CD14-positive monocyte (primary cell): Measurements from ENCODE around the gene RPS6KA2. TPM values are rescaled to one million over a fixed set of nuclear protein-coding genes. Genes with fewer than 3 reads are reported as not detected.

Experiments
- DNase-seq, 3 donors: peaks; one replicate each; pipeline ENCODE4 v3.0.0-alpha.2; 2011 to 2022
- H2AFZ ChIP-seq: 2 replicates; pipeline ENCODE4 v1.6.0; 2012; ENCODE audit warnings: mild to moderate bottlenecking, low read depth, low read length, inconsistent platforms; ENCODE audit not compliant: insufficient read depth, poor library complexity, severe bottlenecking
- H3K27ac ChIP-seq, 2 donors: 1 replicate in 1 of 2; 2 replicates in 1 of 2; pipeline ENCODE4 v1.5.1; 2012 to 2013; ENCODE audit warnings: low read length in 2 of 2, control low read depth in 1 of 2, inconsistent platforms in 1 of 2, low read depth in 1 of 2, mild to moderate bottlenecking in 1 of 2
- H3K27me3 ChIP-seq, 2 donors: one replicate each; pipeline versions ENCODE4 v1.6.0 to v1.6.1; 2011 to 2013; ENCODE audit warnings: low read length in 2 of 2; ENCODE audit not compliant: control insufficient read depth in 2 of 2, insufficient read depth in 2 of 2
- H3K36me3 ChIP-seq, 2 donors: replicated peaks in 1 of 2; 1 replicate in 1 of 2; 2 replicates in 1 of 2; pipeline versions ENCODE4 v1.5.1 to v1.6.1; 2012 to 2013; ENCODE audit warnings: low read length in 2 of 2, control low read depth in 1 of 2, inconsistent platforms in 1 of 2, mild to moderate bottlenecking in 1 of 2; ENCODE audit not compliant: insufficient read depth in 2 of 2, control insufficient read depth in 1 of 2
- H3K4me1 ChIP-seq, 2 donors: 1 replicate in 1 of 2; 2 replicates in 1 of 2; pipeline versions ENCODE4 v1.5.1 to v1.6.1; 2012 to 2013; ENCODE audit warnings: low read length in 2 of 2, control low read depth in 1 of 2, inconsistent platforms in 1 of 2, mild to moderate bottlenecking in 1 of 2, moderate library complexity in 1 of 2; ENCODE audit not compliant: insufficient read depth in 2 of 2, control insufficient read depth in 1 of 2
- H3K4me2 ChIP-seq: replicated peaks from 2 replicates; pipeline ENCODE3; 2012; ENCODE audit warnings: low read length, moderate library complexity, mild to moderate bottlenecking; ENCODE audit not compliant: poor library complexity, severe bottlenecking; ENCODE audit errors: extremely low read depth
- H3K4me3 ChIP-seq, 3 experiments: fragments of 200-600 bp in 1 of 3; sonication (generic) in 1 of 3; replicated peaks in 1 of 3; 1 replicate in 2 of 3; 2 replicates in 1 of 3; pipeline ENCODE4 v1.5.1; 2011 to 2013; ENCODE audit warnings: low read length in 3 of 3, mild to moderate bottlenecking in 3 of 3, control low read depth in 2 of 3, low read depth in 2 of 3, inconsistent platforms in 1 of 3, moderate library complexity in 1 of 3
- H3K79me2 ChIP-seq: 2 replicates; pipeline ENCODE4 v1.6.0; 2012; ENCODE audit warnings: mild to moderate bottlenecking, control low read depth, inconsistent platforms, low read length, moderate library complexity; ENCODE audit not compliant: insufficient read depth
- H3K9ac ChIP-seq: 2 replicates; pipeline ENCODE4 v1.6.0; 2017; ENCODE audit warnings: low read length, mild to moderate bottlenecking; ENCODE audit not compliant: insufficient read depth, poor library complexity, severe bottlenecking
- H3K9me3 ChIP-seq, 2 donors: replicated peaks in 1 of 2; 1 replicate in 1 of 2; 2 replicates in 1 of 2; pipeline versions ENCODE4 v1.5.1 to v1.6.1; 2012 to 2013; ENCODE audit warnings: low read length in 2 of 2, control low read depth in 1 of 2; ENCODE audit not compliant: control insufficient read depth in 1 of 2, insufficient read depth in 1 of 2
- H4K20me1 ChIP-seq: 2 replicates; pipeline ENCODE4 v1.6.0; 2012; ENCODE audit warnings: mild to moderate bottlenecking, low read length, control low read depth, moderate library complexity; ENCODE audit not compliant: insufficient read depth
- H3K27ac Mint-ChIP-seq, 7 donors: one replicate each; pipeline ENCODE4 v1.8.0; 2020; ENCODE audit warnings: mild to moderate bottlenecking in 7 of 7, mixed read lengths in 7 of 7, moderate library complexity in 6 of 7, inconsistent platforms in 2 of 7
- H3K27me3 Mint-ChIP-seq, 3 donors: one replicate each; pipeline ENCODE4 v1.8.0; 2021 to 2022; ENCODE audit warnings: low read depth in 3 of 3, mild to moderate bottlenecking in 3 of 3, mixed read lengths in 3 of 3, moderate library complexity in 3 of 3, inconsistent platforms in 1 of 3
- H3K36me3 Mint-ChIP-seq, 2 donors: one replicate each; pipeline ENCODE4 v1.8.0; 2020; ENCODE audit warnings: mixed read lengths in 2 of 2, inconsistent platforms in 1 of 2, mild to moderate bottlenecking in 1 of 2
- H3K4me1 Mint-ChIP-seq: one replicate; pipeline ENCODE4 v1.8.0; 2020; ENCODE audit warnings: mild to moderate bottlenecking, mixed read lengths
- H3K4me3 Mint-ChIP-seq, 2 donors: one replicate each; pipeline ENCODE4 v1.8.0; 2020; ENCODE audit warnings: mild to moderate bottlenecking in 2 of 2, mixed read lengths in 2 of 2, moderate library complexity in 1 of 2
- H3K9me3 Mint-ChIP-seq, 7 donors: one replicate each; pipeline ENCODE4 v1.8.0; 2020 to 2022; ENCODE audit warnings: mixed read lengths in 7 of 7, mild to moderate bottlenecking in 6 of 7, moderate library complexity in 6 of 7, inconsistent platforms in 2 of 7
- CTCF ChIP-seq: fragments of 200-600 bp; IDR thresholded peaks from one replicate; pipeline ENCODE4 v1.8.0; 2022; ENCODE audit warnings: antibody characterized with exemption, mild to moderate bottlenecking
- WGBS: methylation state at CpG from one replicate; pipeline ENCODE4 v1.1.5; 2013; ENCODE audit warnings: missing lambda C conversion rate; ENCODE audit not compliant: insufficient coverage; 5-methylcytosine and 5-hydroxymethylcytosine counted together
- intact Hi-C, 2 donors: fragments of 100-400 bp; cut with micrococcal nuclease; formaldehyde crosslinking; loops; one replicate each; pipeline versions ENCODE4 v1.15.0 to v1.15.1; 2023
- polyA plus RNA-seq, 3 donors: library from polyadenylated mRNA; depleted of rRNA in 1 of 3; unstranded in 2 of 3; stranded (reverse) in 1 of 3; fragments of 300-500 nt in 2 of 3; fragments of >200 nt in 1 of 3; fragmentation: Illumina TruSeq in 2 of 3; gene quantifications; 1 replicate in 2 of 3; 2 replicates in 1 of 3; pipeline ENCODE4 v1.2.3, GENCODE V29; 2012 to 2021

Gene RPS6KA2
- polyA plus RNA-seq, 3 donors, result 1.4 to 3.1 (median 1.9) TPM

GRCh38 chr6:166625356-166625755, 1.7 kb downstream of the RPS6KA2 start:
- H3K27me3 Mint-ChIP-seq, result peaks cover 33 to 45% (median 41%) of the 10 kb centered on the region in 3 donors
- no peak overlapping the region for H3K4me2 ChIP-seq
- peak overlapping the region in 1 of 2 donors; percentile 89 for H3K4me3 Mint-ChIP-seq
- no peak overlapping the region for H2AFZ ChIP-seq
- no peaks in the 10 kb centered on the region for H4K20me1 ChIP-seq
- intact Hi-C loops, result loop anchor here (5.0 to 10.0 kb wide), 7 partner anchors 241 to 377 kb away; partner anchors contain the start of genes MPC1 (in 2 of the 2), RNASET2 (in 2 of the 2) and SFT2D1 (in 1 of the 2)
- H3K9me3 Mint-ChIP-seq, result peaks cover 0 to 11% (median 5%) of the 10 kb centered on the region in 7 donors
- H3K79me2 ChIP-seq, result no peaks in the 10 kb centered on the region
- peaks cover 27 to 33% of the 10 kb centered on the region in 2 donors for H3K27me3 ChIP-seq
- H3K27ac Mint-ChIP-seq, result no peak overlapping the region
- H3K4me1 ChIP-seq, result peaks cover 21 to 29% of the 10 kb centered on the region in 2 donors
- WGBS, result 93% methylated on average over 5 of the region's 5 CpGs
- H3K36me3 Mint-ChIP-seq, result no peaks in the 10 kb centered on the region
- H3K27ac ChIP-seq, result no peak overlapping the region
- peaks cover 25% of the 10 kb centered on the region for H3K4me1 Mint-ChIP-seq
- H3K36me3 ChIP-seq, result no peaks in the 10 kb centered on the region
- no peak overlapping the region for H3K9ac ChIP-seq
- TF ChIP-seq CTCF, result no peak
- no peak overlapping the region for H3K4me3 ChIP-seq
- H3K9me3 ChIP-seq, result no peaks in the 10 kb centered on the region
- DNase-seq, result no peak

- no peak overlapping the region for H3K4me2 ChIP-seq
- no peaks in the 10 kb centered on the region for H3K9me3 ChIP-seq
- H3K4me1 ChIP-seq, result peaks cover 21 to 29% of the 10 kb centered on the region in 2 donors
- no peak overlapping the region for H3K27ac ChIP-seq
- no peak overlapping the region for H2AFZ ChIP-seq
- Mint-ChIP-seq H3K27me3 (peaks cover 22 to 34% (median 32%) of the 10 kb centered on the region in 3 donors), H3K4me1 (peaks cover 25% of the 10 kb centered on the region), H3K9me3 (peaks cover 0 to 11% (median 5%) of the 10 kb centered on the region in 7 donors), H3K27ac (no peak overlapping the region), H3K4me3 (no peak overlapping the region), H3K36me3 (no peaks in the 10 kb centered on the region)
- no peak overlapping the region for H3K9ac ChIP-seq
- WGBS, result no CpG with 5 or more reads among the region's 4 CpGs
- TF ChIP-seq CTCF, result no peak
- H4K20me1 ChIP-seq, result no peaks in the 10 kb centered on the region
- H3K79me2 ChIP-seq, result no peaks in the 10 kb centered on the region
- no peaks in the 10 kb centered on the region for H3K36me3 ChIP-seq
- peak; percentile 50 to 78 (median 55) for DNase-seq
- H3K4me3 ChIP-seq, result no peak overlapping the region
- intact Hi-C loops, result loop anchor here (10.0 kb wide), 3 partner anchors 239 to 369 kb away; partner anchors contain the start of genes MPC1 (in 1 of the 2) and RNASET2 (in 1 of the 2)
- H3K27me3 ChIP-seq, result peaks cover 19 to 22% of the 10 kb centered on the region in 2 donors
Observed at GRCh38 chr6:166624275-166624674, 2.8 kb downstream of the RPS6KA2 start.
